ENCODE measurements around the gene INPP4A. TPM values are rescaled to one million over a fixed set of nuclear protein-coding genes. Genes with fewer than 3 reads are reported as not detected.
"Not testable (repeated sequence)": the region's sequence is repeated elsewhere in the genome, so short reads cannot be mapped to it uniquely, and the experiment has no call there.

INPP4A gene
- total RNA-seq, 4 donors from 2014 or later, result 30.7 to 58.9 (median 39.4) TPM

- no peaks in the 10 kb centered on the region for H3K27me3 ChIP-seq
- H3K36me3 ChIP-seq, result no peaks in the 10 kb centered on the region
- no peaks in the 10 kb centered on the region for H3K9me3 ChIP-seq
- H3K4me3 ChIP-seq, result no peak overlapping the region
- intact Hi-C loops (cut with DNase I), result no loop called here
- TF ChIP-seq CTCF (IDR thresholded peaks at IDR 0.05), result no peak
- TF ChIP-seq POLR2A (IDR thresholded peaks at IDR 0.05; ENCODE audit: low read depth), result no peak
- no peak for TF ChIP-seq EP300 (IDR thresholded peaks at IDR 0.05)
- no peak for TF ChIP-seq POLR2AphosphoS5 (IDR thresholded peaks at IDR 0.05)
- no peaks in the 10 kb centered on the region for H3K4me1 ChIP-seq
- no peak for DNase-seq (ENCODE audit: extremely low spot score)
- H3K27ac ChIP-seq (replicated peaks in 1 of 4), result no peak overlapping the region
These were observed 40.8 kb upstream of the INPP4A start for GRCh38 chr2:98403878-98404277.

- no peaks in the 10 kb centered on the region for H3K27me3 ChIP-seq
- no peak for DNase-seq (ENCODE audit: extremely low spot score)
- no peak overlapping the region for H3K27ac ChIP-seq (replicated peaks in 1 of 4)
- intact Hi-C loops (cut with DNase I), result no loop called here
- 66% methylated on average over 2 of the region's 2 CpGs for WGBS
- H3K36me3 ChIP-seq, result no peaks in the 10 kb centered on the region
- H3K4me3 ChIP-seq, result no peak overlapping the region
- no peak for TF ChIP-seq EP300 (IDR thresholded peaks at IDR 0.05)
- no peaks in the 10 kb centered on the region for H3K4me1 ChIP-seq
- H3K9me3 ChIP-seq, result no peaks in the 10 kb centered on the region
These were observed 40.0 kb upstream of the INPP4A start for GRCh38 chr2:98404556-98405250.

GRCh38 chr2:98405301-98405700 is 39.4 kb upstream of the INPP4A start:
- WGBS, result 82% methylated on average over 2 of the region's 2 CpGs
- no peaks in the 10 kb centered on the region for H3K27me3 ChIP-seq
- TF ChIP-seq POLR2AphosphoS5 (IDR thresholded peaks at IDR 0.05), result no peak
- TF ChIP-seq CTCF (IDR thresholded peaks at IDR 0.05), result no peak
- TF ChIP-seq EP300 (IDR thresholded peaks at IDR 0.05), result no peak
- TF ChIP-seq POLR2A (IDR thresholded peaks at IDR 0.05; ENCODE audit: low read depth), result no peak
- intact Hi-C loops (cut with DNase I), result no loop called here
- no peaks in the 10 kb centered on the region for H3K9me3 ChIP-seq
- H3K4me3 ChIP-seq, result no peak overlapping the region
- H3K36me3 ChIP-seq, result no peaks in the 10 kb centered on the region
- no peak overlapping the region for H3K27ac ChIP-seq (replicated peaks in 1 of 4)
- DNase-seq (ENCODE audit: extremely low spot score), result no peak
- H3K4me1 ChIP-seq, result no peaks in the 10 kb centered on the region

GRCh38 chr2:98408155-98408554 is 36.5 kb upstream of the INPP4A start:
- peaks cover 3 to 8% (median 6%) of the 10 kb centered on the region in 4 donors for H3K4me1 ChIP-seq
- H3K9me3 ChIP-seq, result no peaks in the 10 kb centered on the region
- WGBS, result 79% methylated on average over 5 of the region's 5 CpGs
- intact Hi-C loops (cut with DNase I), result no loop called here
- no peak overlapping the region for H3K4me3 ChIP-seq
- TF ChIP-seq POLR2A (IDR thresholded peaks at IDR 0.05; ENCODE audit: low read depth) (no peak), EP300 (IDR thresholded peaks at IDR 0.05) (no peak), CTCF (IDR thresholded peaks at IDR 0.05) (no peak), POLR2AphosphoS5 (IDR thresholded peaks at IDR 0.05) (no peak)
- H3K27ac ChIP-seq (replicated peaks in 1 of 4), result no peak overlapping the region
- DNase-seq (ENCODE audit: extremely low spot score), result no peak
- H3K27me3 ChIP-seq, result no peaks in the 10 kb centered on the region
- H3K36me3 ChIP-seq, result no peaks in the 10 kb centered on the region

GRCh38 chr2:98412751-98413458 is 31.8 kb upstream of the INPP4A start:
- Histone ChIP-seq H3K27me3 (no peaks in the 10 kb centered on the region), H3K9me3 (no peaks in the 10 kb centered on the region), H3K4me3 (no peak overlapping the region), H3K4me1 (peaks cover 3 to 8% (median 6%) of the 10 kb centered on the region in 4 donors), H3K27ac (replicated peaks in 1 of 4) (no peak overlapping the region), H3K36me3 (no peaks in the 10 kb centered on the region)
- intact Hi-C loops (cut with DNase I), result loop anchor here (5.0 to 10.0 kb wide), 3 partner anchors 104 to 189 kb away; no protein-coding TSS in a partner anchor
- no peak for DNase-seq (ENCODE audit: extremely low spot score)
- WGBS, result 26% methylated on average over 5 of the region's 5 CpGs
- TF ChIP-seq CTCF (IDR thresholded peaks at IDR 0.05) (peak; percentile 66 to 74 (median 71)), EP300 (IDR thresholded peaks at IDR 0.05) (no peak)

- DNase-seq (ENCODE audit: extremely low spot score); H3K36me3 ChIP-seq; H3K27ac ChIP-seq (replicated peaks in 1 of 4); H3K27me3 ChIP-seq; H3K4me1 ChIP-seq; H3K9me3 ChIP-seq; H3K4me3 ChIP-seq: not testable (repeated sequence)
- intact Hi-C loops (cut with DNase I), result loop anchor here (5.0 to 10.0 kb wide), 3 partner anchors 103 to 188 kb away; no protein-coding TSS in a partner anchor
- WGBS, result 94% methylated on average over 7 of the region's 7 CpGs
These were observed 30.4 kb upstream of the INPP4A start for GRCh38 chr2:98414246-98414645.

GRCh38 chr2:98415719-98416248 is 28.9 kb upstream of the INPP4A start:
- not testable (repeated sequence) for DNase-seq (ENCODE audit: extremely low spot score); H3K4me3 ChIP-seq; H3K36me3 ChIP-seq; H3K27me3 ChIP-seq; H3K27ac ChIP-seq (replicated peaks in 1 of 4); H3K4me1 ChIP-seq; H3K9me3 ChIP-seq
- 92% methylated on average over 9 of the region's 9 CpGs for WGBS
- intact Hi-C loops (cut with DNase I), result loop anchor here (10.0 kb wide), 1 partner anchor 159 kb away; no protein-coding TSS in a partner anchor
